H54 (cell line): ENCODE data around the gene PELI2.

Source experiments
- DNase-seq: peaks from one replicate; pipeline ENCODE4 v3.0.0; 2011; ENCODE audit warnings: low spot score, mixed read lengths; ENCODE audit not compliant: insufficient read length
- FAIRE-seq: peaks from 3 replicates; lab custom pipeline; 2011; peaks lifted over from hg19 to GRCh38; lab: Jason Lieb, UNC
- POLR2A ChIP-seq: IDR thresholded peaks from 2 replicates; pipeline ENCODE4 v1.6.1; 2011; ENCODE audit warnings: low read depth, mild to moderate bottlenecking, low read length

PELI2 gene

DNA sequence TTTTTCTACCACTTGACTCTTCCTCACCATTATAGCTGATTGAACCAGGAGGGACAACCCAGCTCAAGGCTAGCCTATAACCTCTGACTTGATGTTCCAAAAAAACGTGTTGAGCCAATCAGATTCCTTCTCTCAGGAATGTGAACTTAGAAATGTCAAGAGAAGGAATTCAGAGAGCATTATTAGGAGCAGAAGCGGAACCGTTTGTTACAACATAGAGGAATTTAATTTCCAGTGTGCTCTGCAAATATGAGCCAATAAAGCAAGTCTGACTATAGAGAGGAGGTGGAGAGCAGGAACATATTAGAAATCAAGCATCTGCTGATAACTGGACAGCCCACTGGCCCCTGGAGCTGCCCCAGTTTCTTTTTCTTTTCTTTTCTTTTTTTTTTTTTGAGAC, 15.3 kb upstream of the PELI2 start:
- TF ChIP-seq POLR2A: no peak
- no peak for DNase-seq

DNA sequence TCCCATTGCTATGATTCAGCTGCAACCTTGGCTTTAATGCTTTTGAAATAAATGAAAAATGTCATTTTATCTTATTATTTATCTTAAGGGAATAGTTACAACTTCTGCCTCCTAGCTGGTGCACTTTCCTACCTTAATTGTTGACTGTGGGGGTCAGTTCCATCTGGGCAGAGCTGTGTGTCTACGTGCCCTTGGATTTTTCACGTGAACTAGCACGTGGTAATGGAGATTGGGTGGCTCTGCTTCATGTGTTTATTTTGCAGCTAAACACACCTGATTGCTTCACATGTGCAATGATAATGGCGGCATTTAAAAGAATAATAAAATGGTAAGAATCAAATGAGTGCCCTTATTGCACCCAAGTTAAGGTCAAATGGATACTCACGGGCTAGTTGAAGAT, 10.6 kb upstream of the PELI2 start:
- FAIRE-seq (no peak), DNase-seq (no peak)
- TF ChIP-seq POLR2A: no peak

More for the DNA sequence above, 15.3 kb upstream of the PELI2 start:
- no peak for FAIRE-seq

DNA sequence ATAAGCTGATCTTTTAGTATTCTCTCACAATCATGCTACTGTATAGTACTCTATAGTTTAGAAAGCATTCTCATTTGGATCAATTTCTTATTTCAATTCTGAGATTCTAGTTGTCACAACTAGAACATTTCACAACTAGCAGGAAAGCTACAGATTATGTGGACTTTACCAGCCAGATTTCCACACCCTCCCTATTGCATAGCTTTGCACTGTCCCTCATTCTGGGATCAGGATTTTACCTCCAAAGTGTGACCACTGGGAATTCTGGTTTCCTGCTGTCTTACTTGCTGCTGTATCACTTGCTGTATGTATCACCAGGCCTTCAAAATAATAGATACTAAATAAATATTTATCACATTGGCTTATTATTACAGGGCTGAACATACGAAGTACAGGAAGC, 10.2 kb upstream of the PELI2 start:
- no peak for FAIRE-seq
- no peak for TF ChIP-seq POLR2A

DNA sequence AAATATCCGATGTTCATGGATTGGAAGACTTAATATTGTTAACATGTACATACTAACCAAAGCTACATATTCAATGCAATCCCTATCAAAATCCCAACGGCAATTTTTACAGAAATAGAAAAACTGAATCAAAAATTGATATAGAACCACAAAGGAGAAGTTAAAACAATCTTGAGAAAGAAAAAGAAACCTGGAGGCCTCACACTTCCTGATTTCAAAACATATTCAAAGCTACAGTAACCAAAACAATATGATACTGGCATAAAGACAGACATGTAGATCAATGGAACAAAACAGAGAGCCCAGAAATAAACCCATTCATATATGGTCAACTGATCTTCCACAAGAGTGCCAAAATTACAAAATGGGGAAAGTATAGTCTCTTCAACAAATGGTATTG, 5.4 kb upstream of the PELI2 start:
- TF ChIP-seq POLR2A: no peak
- DNase-seq (no peak), FAIRE-seq (no peak)

More for the DNA sequence above, 10.2 kb upstream of the PELI2 start:
- no peak for DNase-seq

DNA sequence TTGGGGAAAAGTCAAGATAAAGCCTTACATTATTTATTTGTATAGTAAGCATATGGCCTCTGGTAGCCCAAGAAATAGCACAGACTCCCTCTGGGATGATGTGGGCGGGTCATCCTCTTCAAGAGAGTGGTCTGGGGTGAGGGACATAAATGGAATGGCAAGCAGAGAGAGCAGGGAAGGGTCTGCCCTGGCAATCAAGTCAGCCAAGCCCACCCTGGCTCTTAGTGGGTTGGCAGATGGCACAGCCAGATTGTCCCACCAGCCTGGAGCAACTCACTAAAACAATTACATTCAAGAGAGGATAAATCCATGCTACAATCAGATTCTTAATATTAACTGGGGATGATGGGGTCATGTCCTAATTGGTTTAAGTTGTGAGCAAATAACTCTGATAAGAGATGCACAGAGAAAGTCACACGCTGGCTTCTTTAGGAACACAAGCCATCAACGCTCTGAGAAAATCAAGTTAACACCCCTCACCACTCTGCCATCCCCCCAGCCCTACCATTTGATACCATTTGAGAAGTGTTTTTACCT, 2.8 kb upstream of the PELI2 start:
- DNase-seq (no peak), FAIRE-seq (no peak)
- TF ChIP-seq POLR2A: no peak

DNA sequence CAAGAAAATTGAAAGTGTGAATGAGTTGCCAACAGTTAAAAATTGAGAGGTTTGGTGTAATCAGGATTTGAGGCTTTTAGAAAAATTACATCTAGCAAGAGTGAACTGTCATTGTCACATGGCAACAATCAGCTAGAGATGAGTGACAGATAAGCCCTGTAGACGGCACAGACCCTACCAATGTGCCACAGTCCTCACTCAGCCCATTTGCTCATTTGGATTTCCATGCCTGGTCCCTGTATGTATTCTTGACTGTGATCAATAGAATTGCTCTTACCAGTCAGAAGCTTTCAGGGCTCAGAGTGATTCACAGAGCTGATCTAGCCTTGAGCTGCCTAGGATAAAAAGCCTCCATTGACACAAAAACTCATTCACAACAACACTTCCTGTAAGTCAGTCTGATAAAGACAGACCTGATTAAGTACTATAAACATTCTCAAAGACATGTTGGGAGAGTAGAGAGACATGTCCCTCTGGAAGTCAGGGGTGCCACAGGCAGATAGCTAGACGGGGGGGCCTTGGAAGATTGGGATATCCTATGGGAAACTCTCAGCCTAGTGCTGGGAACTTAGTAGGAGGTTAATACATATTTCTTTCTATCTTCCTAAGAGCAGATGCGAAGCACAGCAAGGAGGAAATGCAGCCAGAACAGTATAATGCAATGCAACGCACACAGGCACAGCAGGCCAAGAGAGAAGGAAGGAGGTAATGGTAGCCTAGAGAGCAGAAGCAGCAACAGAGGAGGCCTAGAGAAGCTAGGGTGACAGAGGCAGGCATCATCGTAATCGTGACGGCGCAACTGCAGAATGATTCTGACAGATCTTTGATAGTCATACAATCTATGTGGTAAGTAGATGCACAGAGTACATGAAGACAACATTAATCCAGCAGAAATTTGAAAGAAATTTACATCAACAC, 2.0 kb upstream of the PELI2 start:
- no peak for DNase-seq
- no peak for FAIRE-seq
- no peak for TF ChIP-seq POLR2A

DNA sequence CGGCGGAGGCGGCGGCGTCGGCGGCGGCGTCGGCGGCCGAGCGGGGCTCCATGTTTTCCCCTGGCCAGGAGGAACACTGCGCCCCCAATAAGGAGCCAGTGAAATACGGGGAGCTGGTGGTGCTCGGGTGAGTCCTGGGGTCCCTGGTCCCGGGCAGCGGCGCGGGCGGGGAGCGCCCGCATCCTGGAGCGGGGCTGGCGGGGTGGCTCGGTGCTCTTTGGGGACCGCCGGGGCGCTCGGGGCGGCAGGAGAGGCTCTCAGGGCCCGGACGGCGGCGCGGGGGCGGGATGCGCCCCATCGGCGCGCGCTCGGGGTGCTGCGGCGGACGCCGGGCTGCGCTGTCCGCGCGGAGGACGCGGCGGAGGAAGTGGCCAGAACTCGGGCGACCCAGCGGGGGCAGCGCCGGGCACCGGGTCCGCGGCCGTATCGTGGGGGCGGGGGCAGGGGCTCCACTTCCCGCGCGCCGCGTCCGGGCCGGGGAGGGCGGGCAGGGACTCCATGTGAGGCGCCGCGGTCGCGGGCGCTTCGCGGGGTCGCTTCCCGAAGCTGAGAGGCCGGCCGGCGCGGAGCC, 485 bp downstream of the PELI2 start:
- no peak for TF ChIP-seq POLR2A
- no peak for DNase-seq

DNA sequence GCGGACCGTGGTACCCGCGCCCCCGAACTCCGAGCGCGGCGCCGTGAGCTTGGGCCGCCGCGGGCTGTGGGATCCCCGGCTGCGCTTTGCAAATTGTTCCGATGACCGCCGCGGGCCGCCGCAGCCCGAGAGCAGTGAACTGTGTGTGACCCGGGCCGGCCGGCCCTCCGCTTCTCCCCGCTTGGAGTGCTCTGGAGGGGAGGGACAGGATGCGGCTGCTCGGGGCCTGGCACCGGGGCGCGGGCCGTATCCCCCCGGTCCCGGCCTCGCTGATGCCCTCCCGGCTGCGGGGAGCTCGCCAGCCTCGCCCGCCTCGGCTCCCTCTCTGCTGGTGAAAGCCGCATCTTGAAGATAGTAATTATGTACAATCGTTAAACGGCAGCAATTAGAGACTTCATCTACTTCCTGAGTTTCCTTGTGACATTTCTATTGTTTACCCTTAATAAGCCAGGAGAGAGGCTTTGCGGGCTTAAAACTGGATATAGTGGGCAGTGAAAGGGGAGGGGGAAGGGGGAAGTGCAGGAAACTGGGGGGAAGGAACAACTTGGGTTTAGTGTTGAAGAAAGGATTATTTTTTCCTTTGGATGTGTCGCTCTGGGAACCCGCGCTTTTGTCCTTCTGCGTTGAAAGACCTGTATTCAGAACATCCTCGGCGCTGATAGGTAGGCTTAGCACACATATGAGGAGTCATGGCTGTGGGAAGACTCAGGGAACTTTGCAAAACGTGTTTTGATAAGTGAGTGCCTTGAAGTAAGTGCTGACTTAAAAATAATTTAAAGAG, 1.2 kb downstream of the PELI2 start:
- DNase-seq (no peak), FAIRE-seq (no peak)
- TF ChIP-seq POLR2A: no peak

More for the DNA sequence above, 485 bp downstream of the PELI2 start:
- no peak for FAIRE-seq

DNA sequence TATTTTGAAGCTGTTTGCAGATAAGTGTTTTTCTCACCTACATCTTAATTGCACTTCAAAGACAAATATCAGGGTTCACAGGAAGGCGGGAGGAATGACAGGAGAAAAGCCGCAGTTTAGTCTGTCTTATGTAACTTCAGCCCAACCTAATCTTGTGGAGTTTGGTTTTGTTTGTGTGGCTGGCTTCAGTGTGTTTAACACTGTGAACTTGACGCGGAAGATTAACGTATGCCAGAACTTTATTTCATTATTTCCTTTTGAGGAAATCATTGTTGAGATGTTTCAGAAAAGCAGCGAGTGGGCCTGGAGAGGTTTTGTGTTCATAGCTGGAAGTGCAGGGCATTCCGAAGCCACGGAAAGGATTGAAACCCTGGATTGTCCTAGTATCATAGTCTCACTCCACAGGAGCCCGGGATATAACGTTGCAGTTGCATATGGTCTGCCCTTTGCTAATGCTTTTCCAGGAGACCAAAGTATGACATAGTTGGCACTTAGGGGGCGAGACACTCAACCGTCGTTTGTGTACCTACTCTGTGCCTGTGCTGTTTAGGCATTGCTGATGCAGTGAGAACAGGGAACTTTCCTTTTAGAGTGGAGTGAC, 2.0 kb downstream of the PELI2 start:
- no peak for DNase-seq
- TF ChIP-seq POLR2A: no peak
- no peak for FAIRE-seq

DNA sequence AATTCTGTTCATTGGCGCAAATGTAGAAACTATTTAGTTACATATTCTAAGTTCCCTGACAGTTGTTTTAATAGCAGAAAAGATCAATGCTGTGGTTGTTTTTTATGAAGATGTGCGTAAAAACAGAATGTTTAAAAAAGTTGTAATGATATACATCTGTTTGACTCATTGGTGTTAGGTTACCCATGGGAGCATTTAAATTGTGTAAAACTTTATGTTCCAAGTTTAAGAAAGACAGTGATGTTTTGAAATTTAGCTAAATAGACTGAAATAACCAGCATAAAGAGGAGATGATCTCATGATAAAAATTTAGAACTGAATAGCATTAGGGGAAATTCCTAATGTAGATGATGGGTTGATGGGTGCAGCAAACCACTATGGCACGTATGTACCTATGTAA, 3.6 kb downstream of the PELI2 start:
- TF ChIP-seq POLR2A: no peak
- FAIRE-seq: no peak
- no peak for DNase-seq

DNA sequence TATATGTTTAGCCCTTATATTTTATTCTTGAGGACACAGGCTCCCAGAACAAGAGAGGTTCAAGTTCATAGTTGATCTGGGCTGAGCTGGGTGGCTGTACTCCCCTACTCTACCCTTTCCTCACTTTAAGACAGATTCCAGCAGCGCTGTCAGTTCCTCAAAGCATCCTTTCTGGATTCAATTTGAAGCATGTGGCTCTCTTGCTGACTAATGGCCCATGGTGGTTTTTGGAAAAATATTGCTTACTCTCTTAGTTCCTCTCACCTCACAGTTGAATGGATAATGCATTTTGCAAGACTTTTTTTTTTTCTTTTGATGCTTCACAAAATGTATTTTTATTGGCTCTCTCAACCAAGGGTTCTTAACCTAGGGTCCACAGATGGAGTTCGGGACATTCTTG, 4.1 kb downstream of the PELI2 start:
- DNase-seq (no peak), FAIRE-seq (no peak)
- no peak for TF ChIP-seq POLR2A

DNA sequence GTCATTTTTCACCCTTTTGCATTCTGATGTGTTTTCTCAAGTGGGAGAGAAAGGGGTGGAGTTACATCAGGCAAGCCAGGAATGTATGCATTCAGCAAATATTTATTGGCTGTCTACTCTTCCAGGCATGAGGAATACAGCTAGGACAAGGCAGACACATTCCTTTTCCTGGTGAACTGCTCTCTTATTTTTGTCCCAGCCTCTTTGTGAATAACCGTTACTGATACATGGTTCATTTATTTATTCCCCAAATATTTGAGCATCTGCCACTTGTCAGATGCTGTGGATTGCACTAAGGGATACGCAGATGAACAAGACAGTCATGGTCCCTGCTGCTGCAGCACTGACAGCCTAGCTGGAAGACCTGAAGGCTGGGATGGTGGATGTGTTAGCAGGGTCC, 6.1 kb downstream of the PELI2 start:
- no peak for TF ChIP-seq POLR2A
- FAIRE-seq (no peak), DNase-seq (no peak)

DNA sequence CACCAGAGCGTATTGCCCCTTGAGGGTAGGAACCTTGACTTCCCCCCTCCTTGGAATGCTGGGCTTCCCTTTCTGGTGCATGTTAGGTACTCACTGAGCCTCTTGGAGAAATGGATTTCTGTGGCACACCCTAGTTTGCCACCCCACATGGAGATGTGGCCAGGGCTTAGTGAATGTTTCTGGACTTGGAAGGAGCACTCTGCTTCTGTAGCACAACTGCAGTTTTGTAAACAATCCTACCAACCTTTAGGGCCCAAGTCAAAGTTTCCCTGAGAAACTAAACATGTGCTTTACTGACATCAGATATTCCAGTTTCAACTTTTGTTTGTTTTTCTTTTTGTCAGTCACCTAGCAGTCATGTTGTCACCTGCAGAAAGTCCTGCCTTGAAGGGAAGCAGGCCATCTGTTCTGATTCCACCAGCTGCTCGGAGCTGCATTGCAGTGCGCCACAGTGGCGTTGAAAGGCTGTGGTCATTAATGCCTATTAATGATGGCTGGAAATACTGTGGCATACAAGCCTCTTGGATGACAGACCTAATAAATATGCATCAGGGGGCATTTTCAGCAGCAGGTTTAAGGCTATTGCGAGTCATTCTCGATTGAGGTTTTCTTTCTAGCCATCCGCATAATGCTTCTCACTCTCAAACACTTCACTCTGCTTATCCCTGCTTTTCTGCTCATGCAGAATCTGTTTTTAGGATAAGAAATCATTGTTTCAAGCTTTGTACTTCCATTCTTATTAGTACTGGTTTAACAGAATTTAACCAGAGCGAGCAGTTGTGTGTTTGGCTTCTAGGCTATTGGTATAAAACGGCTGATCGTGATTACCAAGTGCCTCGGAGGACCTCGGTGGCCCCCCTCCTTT, 7.8 kb downstream of the PELI2 start:
- DNase-seq: no peak

DNA sequence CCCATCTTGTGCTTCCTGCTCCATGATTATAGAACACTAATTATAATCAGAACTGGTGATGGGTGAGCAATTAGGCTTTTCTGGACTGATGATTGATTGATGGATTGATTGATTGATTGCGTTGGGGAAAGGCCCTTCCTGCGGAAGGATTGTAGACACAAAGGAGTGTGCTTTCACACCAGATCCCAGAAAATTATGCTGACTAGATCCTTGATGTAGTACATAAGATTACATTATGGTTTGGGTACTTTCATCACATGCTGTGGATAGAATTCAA, 8.4 kb downstream of the PELI2 start:
- FAIRE-seq: no peak
- no peak for TF ChIP-seq POLR2A

More for the DNA sequence above, 7.8 kb downstream of the PELI2 start:
- no peak for TF ChIP-seq POLR2A
- FAIRE-seq: no peak

More for the DNA sequence above, 8.4 kb downstream of the PELI2 start:
- DNase-seq: no peak
